Endothelial cell of umbilical vein (primary cell): ENCODE measurements around the gene ZNF226. TPM values are rescaled to one million over a fixed set of nuclear protein-coding genes. Genes with fewer than 3 reads are reported as not detected.
"Not testable (repeated sequence)": the region's sequence is repeated elsewhere in the genome, so short reads cannot be mapped to it uniquely, and the experiment has no call there.

Experiments used
- Bru-seq: library from RNA; stranded (reverse); fragments of 400-500 nt; gene quantifications from one replicate; lab custom pipeline; 2021; lab: Mats Ljungman, UMichigan
- BruChase-seq, 2 experiments: library from RNA; stranded (reverse); fragments of 400-500 nt; gene quantifications; one replicate each; lab custom pipeline; 2021; lab: Mats Ljungman, UMichigan
- BruUV-seq: library from RNA; stranded (reverse); fragments of 400-500 nt; replicated peaks from 2 replicates; lab custom pipeline; 2021; lab: Mats Ljungman, UMichigan
- CTCF ChIA-PET: fragments of 300-600, 350-600 bp; sonication (Branson Sonifier 250); formaldehyde crosslinking; loops from one replicate; lab custom pipeline; 2021; ENCODE audit warnings: antibody characterized with exemption, inconsistent platforms; lab: Charles Lee
- POLR2A ChIA-PET: fragments of 300-600, 350-600 bp; sonication (Branson Sonifier 250); formaldehyde crosslinking; loops from one replicate; lab custom pipeline; 2021; ENCODE audit warnings: antibody characterized with exemption, inconsistent platforms; lab: Charles Lee
- DNase-seq: peaks from one replicate; pipeline ENCODE4 v3.0.0-alpha.2; 2011; ENCODE audit warnings: low read depth, low spot score
- FAIRE-seq: peaks from 2 replicates; lab custom pipeline; 2011; peaks lifted over from hg19 to GRCh38; lab: Jason Lieb, UNC
- H2AFZ ChIP-seq: 2 replicates; pipeline ENCODE4 v1.6.0; 2012; ENCODE audit warnings: low read depth, low read length, control low read depth, inconsistent platforms
- H3K27ac ChIP-seq: 2 replicates; pipeline ENCODE4 v1.5.1; 2011; ENCODE audit warnings: low read depth, mild to moderate bottlenecking, control low read depth, low read length, moderate library complexity; ENCODE audit not compliant: insufficient read depth
- H3K27me3 ChIP-seq, 2 experiments: 2 replicates each; pipeline versions ENCODE4 v1.6.0 to v1.6.1; 2011; ENCODE audit warnings: low read length in 2 of 2, mixed read lengths in 1 of 2; ENCODE audit not compliant: control insufficient read depth in 2 of 2, insufficient read depth in 2 of 2
- H3K36me3 ChIP-seq, 2 experiments: 2 replicates in 1 of 2; 3 replicates in 1 of 2; pipeline ENCODE4 v1.5.1; 2011; ENCODE audit warnings: low read length in 2 of 2, mild to moderate bottlenecking in 1 of 2, moderate library complexity in 1 of 2; ENCODE audit not compliant: control insufficient read depth in 2 of 2, insufficient read depth in 2 of 2; ENCODE audit errors: extremely low read depth in 1 of 2
- H3K4me1 ChIP-seq: 3 replicates; pipeline ENCODE4 v1.5.1; 2011; ENCODE audit warnings: mild to moderate bottlenecking, low read length; ENCODE audit not compliant: control insufficient read depth, insufficient read depth; ENCODE audit errors: extremely low read depth
- H3K4me2 ChIP-seq: 2 replicates; pipeline ENCODE4 v1.6.1; 2011; ENCODE audit warnings: low read length, control low read depth, mixed read lengths; ENCODE audit not compliant: insufficient read depth
- H3K4me3 ChIP-seq, 3 experiments: fragments of 200-600 bp in 1 of 3; sonication (generic), shearing (Covaris generic) in 1 of 3; replicated peaks in 1 of 3; 2 replicates each; pipeline ENCODE4 v1.5.1; 2011 to 2016; ENCODE audit warnings: control low read depth in 3 of 3, low read length in 3 of 3, mild to moderate bottlenecking in 2 of 3, inconsistent platforms in 1 of 3, low read depth in 1 of 3, moderate library complexity in 1 of 3; ENCODE audit not compliant: insufficient read depth in 1 of 3
- H3K79me2 ChIP-seq: 2 replicates; pipeline ENCODE4 v1.6.0; 2012; ENCODE audit warnings: low read length, inconsistent platforms; ENCODE audit not compliant: control insufficient read depth, insufficient read depth
- H3K9ac ChIP-seq: replicated peaks from 2 replicates; pipeline ENCODE3; 2011; ENCODE audit warnings: low read length, control low read depth; ENCODE audit not compliant: insufficient read depth; ENCODE audit errors: extremely low read depth
- H3K9me1 ChIP-seq: replicated peaks from 3 replicates; pipeline ENCODE4 v1.6.0; 2011; ENCODE audit warnings: mild to moderate bottlenecking, low read length; ENCODE audit not compliant: control insufficient read depth, insufficient read depth; ENCODE audit errors: extremely low read depth
- H3K9me3 ChIP-seq: replicated peaks from 2 replicates; pipeline ENCODE4 v1.5.1; 2012; ENCODE audit warnings: low read length, inconsistent platforms; ENCODE audit not compliant: control insufficient read depth, insufficient read depth
- H4K20me1 ChIP-seq: replicated peaks from 2 replicates; pipeline ENCODE3; 2011; ENCODE audit warnings: mild to moderate bottlenecking, low read length; ENCODE audit not compliant: control insufficient read depth, insufficient read depth; ENCODE audit errors: extremely low read depth
- CTCF ChIP-seq, 2 donors: IDR thresholded peaks; 1 replicate in 1 of 2; 2 replicates in 1 of 2; pipeline ENCODE4 v1.5.1; 2011; ENCODE audit warnings: low read length in 2 of 2, mild to moderate bottlenecking in 2 of 2, moderate library complexity in 2 of 2, control low read depth in 1 of 2, inconsistent platforms in 1 of 2, low read depth in 1 of 2; ENCODE audit not compliant: insufficient read depth in 1 of 2; ENCODE audit errors: extremely low read depth in 1 of 2
- EZH2 ChIP-seq: IDR thresholded peaks from 2 replicates; pipeline ENCODE4 v1.6.1; 2012; ENCODE audit warnings: borderline replicate concordance, low read depth, mild to moderate bottlenecking, moderate library complexity, low read length, inconsistent platforms; ENCODE audit not compliant: severe bottlenecking
- FOS ChIP-seq: IDR thresholded peaks from 2 replicates; pipeline ENCODE4 v1.6.1; 2011; ENCODE audit warnings: mild to moderate bottlenecking, low read length, moderate library complexity, borderline replicate concordance; ENCODE audit not compliant: insufficient read depth
- GATA2 ChIP-seq: IDR thresholded peaks from 2 replicates; pipeline ENCODE4 v1.7.0; 2011; ENCODE audit warnings: low read depth, mild to moderate bottlenecking, moderate library complexity, mixed read lengths, low read length; ENCODE audit not compliant: insufficient read length, insufficient read depth
- JUN ChIP-seq: IDR thresholded peaks from 2 replicates; pipeline ENCODE4 v1.6.1; 2011; ENCODE audit warnings: borderline replicate concordance, low read depth; ENCODE audit not compliant: insufficient read length, insufficient read depth
- POLR2AphosphoS5 ChIP-seq: IDR thresholded peaks from 2 replicates; pipeline ENCODE4 v1.6.1; 2012; ENCODE audit warnings: low read depth, mild to moderate bottlenecking, control low read depth, low read length, moderate library complexity; ENCODE audit not compliant: insufficient read depth
- dilution Hi-C: fragments of 300-500 bp; cut with MboI; formaldehyde crosslinking; loops from one replicate; pipeline ENCODE4 v1.15.0; 2019; ENCODE audit warnings: low sequenced_read_pairs; ENCODE audit not compliant: extremely low pct_ligation_motif_present
- intact Hi-C: fragments of 100-400 bp; cut with micrococcal nuclease; formaldehyde crosslinking; loops from one replicate; pipeline ENCODE4 v1.10.0; 2022
- long read RNA-seq: library from polyadenylated mRNA; stranded (forward); transcript quantifications from one replicate; pipeline ENCODE4 v2.0.0, GENCODE V29; 2021
- polyA minus RNA-seq, 3 experiments: library from RNA; depleted of rRNA, polyadenylated mRNA; stranded (reverse); fragments of >200 nt; gene quantifications; 1 replicate in 1 of 3; 2 replicates in 2 of 3; pipeline ENCODE4 v1.2.3, GENCODE V29; 2011
- polyA plus RNA-seq, 4 experiments: library from polyadenylated mRNA; depleted of rRNA in 3 of 4; stranded (reverse) in 3 of 4; unstranded in 1 of 4; fragments of >200 nt; gene quantifications; 2 replicates each; pipeline versions ENCODE4 v1.2.1 to v1.2.3, GENCODE V29; 2011 to 2012; ENCODE audit warnings: missing spikeins in 1 of 4
- total RNA-seq: library from RNA; stranded (reverse); gene quantifications from 2 replicates; pipeline ENCODE4 v1.2.3, GENCODE V29; 2021

The ZNF226 gene
- total RNA-seq: 19.7 and 19.8 TPM in 2 replicates
- polyA plus RNA-seq: 5.9 and 8.8 TPM in 2 replicates
- 9.8 and 11.8 TPM in 2 replicates for polyA plus RNA-seq (2011; cell fraction: cytosol; rRNA removed)
- polyA plus RNA-seq (2011; cell fraction: nucleus; rRNA removed): 22.6 and 24.1 TPM in 2 replicates
- polyA plus RNA-seq (2012): 15.7 and 17.2 TPM in 2 replicates
- 6.6 and 9.7 TPM in 2 replicates for polyA minus RNA-seq
- 4.0 TPM for polyA minus RNA-seq (2011; cell fraction: cytosol; rRNA and poly(A)+ RNA removed)
- 13.1 and 14.2 TPM in 2 replicates for polyA minus RNA-seq (2011; cell fraction: nucleus; rRNA and poly(A)+ RNA removed)
- percentile 80 among the genes with signal in this experiment for Bru-seq, nascent RNA
- percentile 69 among the genes with signal in this experiment for BruChase-seq, experiment 1, labeled RNA remaining after a 6-hour chase
- BruChase-seq, experiment 2, labeled RNA remaining after a 2-hour chase: percentile 67 among the genes with signal in this experiment
- long read RNA-seq, transcript ZNF226-201 (6 exons, 817 nt): major isoform, 12 of 48 reads
- long read RNA-seq, transcript ZNF226-218 (6 exons, 548 nt): minor isoform, 10 of 48 reads
- long read RNA-seq, partial matches to known transcripts: 4 of 48 reads
- long read RNA-seq, other reads (novel, unspliced or antisense): 17 of 48 reads

GRCh38 chr19:44164673-44165512 lies at the start of gene ZNF226:
ZNF226 (plus strand) TSS chr19:44165100; CDS start chr19:44170081, 4,981 bp downstream.
- TF ChIP-seq POLR2AphosphoS5 (peak; percentile 61), CTCF (IDR thresholded peaks at IDR 0.05; ENCODE audit: extremely low read depth in 1 of 2, insufficient read depth in 1 of 2, low read depth in 1 of 2, low read length in 2 of 2) (no peak), FOS (no peak), EZH2 (no peak), JUN (no peak), GATA2 (no peak)
- POLR2A ChIA-PET: interaction anchor here (0.5 to 1.5 kb wide), 5 partner anchors 43 to 335 kb away, joined by 3 to 9 read pairs (median 3); partner anchors contain the start of genes ZNF180, ZNF227 and ZNF235
- H3K27ac ChIP-seq: peak within 1 kb of the TSS; percentile 74
- peaks cover 8% of the 10 kb centered on the region for H3K79me2 ChIP-seq
- DNase-seq: peak; percentile 98
- peak; percentile 98 for FAIRE-seq
- peak within 1 kb of the TSS; percentile 91 for H3K4me2 ChIP-seq
- H3K4me3 ChIP-seq: peak within 1 kb of the TSS; percentile 56 to 87 (median 66)
- H3K9me3 ChIP-seq: no peaks in the 10 kb centered on the region
- no peaks in the 10 kb centered on the region for H3K27me3 ChIP-seq
- H3K4me1 ChIP-seq: peaks cover 3% of the 10 kb centered on the region
- dilution Hi-C loops: no loop called here
- BruUV-seq: no TSS peak
- H3K36me3 ChIP-seq: peaks cover 2 to 5% of the 10 kb centered on the region in 2 experiments
- intact Hi-C loops: loop anchor here (1.0 to 10.0 kb wide), 8 partner anchors 24 to 335 kb away; partner anchors contain the start of genes ZNF180, ZNF224, ZNF225 and ZNF227
- H3K9me1 ChIP-seq: no peaks in the 10 kb centered on the region
- H3K9ac ChIP-seq: peak within 1 kb of the TSS; percentile 87
- CTCF ChIA-PET: interaction anchor here (0.6 to 1.5 kb wide), 7 partner anchors 42 to 192 kb away, joined by 3 to 6 read pairs (median 4); partner anchors contain the start of genes ZNF224, ZNF227 and ZNF235
- H4K20me1 ChIP-seq: no peaks in the 10 kb centered on the region
- peak within 1 kb of the TSS; percentile 85 for H2AFZ ChIP-seq

- FAIRE-seq, H3K4me1 ChIP-seq, H3K9me1 ChIP-seq, dilution Hi-C loops, intact Hi-C loops, POLR2A ChIA-PET, H3K27ac ChIP-seq, CTCF ChIA-PET, H3K36me3 ChIP-seq, H3K79me2 ChIP-seq, DNase-seq, H3K9me3 ChIP-seq, H3K27me3 ChIP-seq, H2AFZ ChIP-seq, H4K20me1 ChIP-seq, BruUV-seq, H3K9ac ChIP-seq, H3K4me3 ChIP-seq, H3K4me2 ChIP-seq: not testable (repeated sequence)
Observed at GRCh38 chr19:44121162-44121561, 43.7 kb upstream of the ZNF226 start.
